C4-2B (cell line): ENCODE results near the gene SERPINH1.

Source experiments
- ZFX ChIP-seq: fragments of 450-650 bp; IDR thresholded peaks from 2 replicates; pipeline ENCODE4 v1.6.1; 2017
- TF ChIP-seq, protein P1 (sequence below): fragments of 450-650 bp; conservative IDR thresholded peaks from 2 replicates; pipeline ENCODE4 v1.5.1; 2017; ENCODE audit warnings: mild to moderate bottlenecking

DNA sequence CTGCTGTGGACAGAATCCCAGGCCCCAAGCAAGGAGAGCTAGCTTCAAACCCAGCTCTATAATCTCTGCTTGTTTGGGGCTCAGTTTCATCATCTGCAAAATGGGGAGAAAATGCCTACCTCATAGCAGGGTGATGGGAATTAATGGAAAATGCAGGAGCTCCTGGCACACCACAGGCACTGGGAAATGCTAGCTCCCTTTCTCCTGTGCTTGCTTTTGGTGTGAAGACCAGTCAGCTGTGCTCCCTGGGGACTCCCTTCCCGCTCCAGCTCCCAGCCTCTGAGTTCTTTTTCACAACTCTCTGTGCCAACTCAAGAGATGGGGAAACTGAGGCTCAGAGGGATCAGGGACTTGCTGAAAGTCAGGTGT is 8.2 kb upstream of the SERPINH1 start:
- TF ChIP-seq, protein P1, sequence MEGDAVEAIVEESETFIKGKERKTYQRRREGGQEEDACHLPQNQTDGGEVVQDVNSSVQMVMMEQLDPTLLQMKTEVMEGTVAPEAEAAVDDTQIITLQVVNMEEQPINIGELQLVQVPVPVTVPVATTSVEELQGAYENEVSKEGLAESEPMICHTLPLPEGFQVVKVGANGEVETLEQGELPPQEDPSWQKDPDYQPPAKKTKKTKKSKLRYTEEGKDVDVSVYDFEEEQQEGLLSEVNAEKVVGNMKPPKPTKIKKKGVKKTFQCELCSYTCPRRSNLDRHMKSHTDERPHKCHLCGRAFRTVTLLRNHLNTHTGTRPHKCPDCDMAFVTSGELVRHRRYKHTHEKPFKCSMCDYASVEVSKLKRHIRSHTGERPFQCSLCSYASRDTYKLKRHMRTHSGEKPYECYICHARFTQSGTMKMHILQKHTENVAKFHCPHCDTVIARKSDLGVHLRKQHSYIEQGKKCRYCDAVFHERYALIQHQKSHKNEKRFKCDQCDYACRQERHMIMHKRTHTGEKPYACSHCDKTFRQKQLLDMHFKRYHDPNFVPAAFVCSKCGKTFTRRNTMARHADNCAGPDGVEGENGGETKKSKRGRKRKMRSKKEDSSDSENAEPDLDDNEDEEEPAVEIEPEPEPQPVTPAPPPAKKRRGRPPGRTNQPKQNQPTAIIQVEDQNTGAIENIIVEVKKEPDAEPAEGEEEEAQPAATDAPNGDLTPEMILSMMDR, result no peak
- TF ChIP-seq ZFX, result no peak
